Trophoblast cell (in vitro differentiated cells and primary cell): Measurements from ENCODE around the gene SIPA1L3.

ENCODE experiments used
- DNase-seq, 2 donors: peaks; one replicate each; pipeline ENCODE4 v3.0.0-alpha.2; 2016
- H2AFZ ChIP-seq: 2 replicates; pipeline ENCODE4 v1.6.1; 2013; ENCODE audit warnings: low read length, moderate library complexity, mild to moderate bottlenecking; ENCODE audit not compliant: insufficient read depth, poor library complexity
- H2AK5ac ChIP-seq: 2 replicates; pipeline ENCODE4 v1.6.1; 2013; ENCODE audit warnings: mild to moderate bottlenecking, low read length
- H2BK120ac ChIP-seq: 2 replicates; pipeline ENCODE4 v1.6.1; 2013; ENCODE audit warnings: low read length, mild to moderate bottlenecking, moderate library complexity; ENCODE audit not compliant: insufficient read depth, poor library complexity
- H2BK12ac ChIP-seq: 2 replicates; pipeline ENCODE4 v1.6.1; 2013; ENCODE audit warnings: mild to moderate bottlenecking, low read length, moderate library complexity
- H2BK5ac ChIP-seq: 2 replicates; pipeline ENCODE4 v1.6.1; 2013; ENCODE audit warnings: low read length, low read depth, moderate library complexity, mild to moderate bottlenecking; ENCODE audit not compliant: poor library complexity
- H3K14ac ChIP-seq: 2 replicates; pipeline ENCODE4 v1.6.1; 2013; ENCODE audit warnings: mild to moderate bottlenecking, low read length
- H3K18ac ChIP-seq: 2 replicates; pipeline ENCODE4 v1.6.1; 2013; ENCODE audit warnings: mild to moderate bottlenecking, low read length
- H3K23ac ChIP-seq: 2 replicates; pipeline ENCODE4 v1.6.1; 2013; ENCODE audit warnings: low read length
- H3K27ac ChIP-seq: 2 replicates; pipeline ENCODE4 v1.5.1; 2013; ENCODE audit warnings: low read depth, mild to moderate bottlenecking, inconsistent platforms, low read length, moderate library complexity
- H3K27me3 ChIP-seq: 2 replicates; pipeline ENCODE4 v1.6.1; 2013; ENCODE audit warnings: inconsistent platforms, mild to moderate bottlenecking, low read length, moderate library complexity; ENCODE audit not compliant: insufficient read depth
- H3K36me3 ChIP-seq, 2 experiments: 1 replicate in 1 of 2; 2 replicates in 1 of 2; pipeline ENCODE4 v1.6.1; 2013; ENCODE audit warnings: low read length in 2 of 2, mild to moderate bottlenecking in 2 of 2, moderate library complexity in 1 of 2; ENCODE audit not compliant: insufficient read depth in 2 of 2, control insufficient read depth in 1 of 2
- H3K4ac ChIP-seq: 2 replicates; pipeline ENCODE4 v1.6.1; 2013; ENCODE audit warnings: low read depth, mild to moderate bottlenecking, low read length, moderate library complexity
- H3K4me1 ChIP-seq, 2 experiments: 1 replicate in 1 of 2; 2 replicates in 1 of 2; pipeline ENCODE4 v1.6.1; 2013; ENCODE audit warnings: low read length in 2 of 2, mild to moderate bottlenecking in 2 of 2, moderate library complexity in 1 of 2; ENCODE audit not compliant: insufficient read depth in 2 of 2, control insufficient read depth in 1 of 2
- H3K4me2 ChIP-seq: 2 replicates; pipeline ENCODE4 v1.6.1; 2013; ENCODE audit warnings: inconsistent platforms, mild to moderate bottlenecking, low read length, moderate library complexity
- H3K4me3 ChIP-seq: 2 replicates; pipeline ENCODE4 v1.5.1; 2013; ENCODE audit warnings: mild to moderate bottlenecking, low read depth, low read length, inconsistent platforms
- H3K79me1 ChIP-seq: one replicate; pipeline ENCODE4 v1.6.1; 2013; ENCODE audit warnings: low read length
- H3K79me2 ChIP-seq: 2 replicates; pipeline ENCODE4 v1.6.1; 2013; ENCODE audit warnings: low read length, mild to moderate bottlenecking; ENCODE audit not compliant: control insufficient read depth, insufficient read depth, poor library complexity
- H3K9ac ChIP-seq: 2 replicates; pipeline ENCODE4 v1.6.1; 2013; ENCODE audit warnings: mild to moderate bottlenecking, low read length
- H3K9me3 ChIP-seq: 2 replicates; pipeline ENCODE4 v1.6.1; 2013; ENCODE audit warnings: low read depth, mild to moderate bottlenecking, control low read depth, inconsistent platforms, low read length; ENCODE audit not compliant: insufficient read depth
- H4K12ac ChIP-seq: 2 replicates; pipeline ENCODE4 v1.6.1; 2013; ENCODE audit warnings: low read depth, mild to moderate bottlenecking, low read length, moderate library complexity
- H4K8ac ChIP-seq: 2 replicates; pipeline ENCODE4 v1.6.1; 2013; ENCODE audit warnings: low read depth, mild to moderate bottlenecking, low read length, moderate library complexity
- H4K91ac ChIP-seq: one replicate; pipeline ENCODE4 v1.6.1; 2013; ENCODE audit warnings: low read depth, mild to moderate bottlenecking, low read length, moderate library complexity
- WGBS: extraction: QIAGEN DNeasy Blood & Tissue Kit; methylation state at CpG from one replicate; pipeline ENCODE4 v1.1.7; 2013; ENCODE audit warnings: missing lambda C conversion rate; ENCODE audit not compliant: insufficient read length, insufficient coverage; ENCODE audit errors: extremely low coverage; 5-methylcytosine and 5-hydroxymethylcytosine counted together

SIPA1L3 gene

GRCh38 chr19:38190793-38191192 is 283.8 kb downstream of the SIPA1L3 start:
- Histone ChIP-seq H3K79me2 (no peaks in the 10 kb centered on the region), H3K14ac (no peak overlapping the region), H3K27me3 (no peaks in the 10 kb centered on the region), H3K4ac (no peak overlapping the region), H2BK5ac (no peak overlapping the region), H3K4me3 (no peak overlapping the region), H3K9ac (no peak overlapping the region), H2AFZ (no peak overlapping the region), H4K8ac (no peak overlapping the region), H4K91ac (no peak overlapping the region), H3K9me3 (no peaks in the 10 kb centered on the region), H2BK12ac (no peak overlapping the region), H2AK5ac (no peak overlapping the region), H3K4me1 (no peaks in the 10 kb centered on the region), H3K79me1 (no peaks in the 10 kb centered on the region), H4K12ac (no peak overlapping the region), H3K18ac (no peak overlapping the region), H3K36me3 (peaks cover 7 to 9% of the 10 kb centered on the region in 2 experiments), H3K4me2 (no peak overlapping the region), H3K23ac (no peak overlapping the region), H3K27ac (no peak overlapping the region), H2BK120ac (no peak overlapping the region)
- no peak for DNase-seq
- WGBS, result no CpG with 5 or more reads among the region's 6 CpGs

- Histone ChIP-seq H3K36me3 (peaks cover 7 to 9% of the 10 kb centered on the region in 2 experiments), H2BK120ac (no peak overlapping the region), H3K18ac (no peak overlapping the region), H3K9me3 (no peaks in the 10 kb centered on the region), H3K79me1 (no peaks in the 10 kb centered on the region), H3K79me2 (no peaks in the 10 kb centered on the region), H2BK12ac (no peak overlapping the region), H3K27me3 (no peaks in the 10 kb centered on the region), H4K12ac (no peak overlapping the region), H3K14ac (no peak overlapping the region), H3K4me1 (no peaks in the 10 kb centered on the region), H3K4me3 (no peak overlapping the region), H4K91ac (no peak overlapping the region), H3K9ac (no peak overlapping the region), H3K4ac (no peak overlapping the region), H4K8ac (no peak overlapping the region), H3K27ac (no peak overlapping the region), H3K4me2 (no peak overlapping the region), H2AK5ac (no peak overlapping the region), H2AFZ (no peak overlapping the region), H3K23ac (no peak overlapping the region), H2BK5ac (no peak overlapping the region)
- WGBS, result no CpG with 5 or more reads among the region's 13 CpGs
- no peak for DNase-seq
Observed at GRCh38 chr19:38191747-38192146, 284.7 kb downstream of the SIPA1L3 start.

GRCh38 chr19:38193445-38193844 is 286.4 kb downstream of the SIPA1L3 start:
- no peak overlapping the region for H3K18ac ChIP-seq
- H2BK12ac ChIP-seq, result no peak overlapping the region
- no peak overlapping the region for H2AK5ac ChIP-seq
- H3K9me3 ChIP-seq, result no peaks in the 10 kb centered on the region
- WGBS, result no CpG with 5 or more reads among the region's 29 CpGs
- H3K79me2 ChIP-seq, result no peaks in the 10 kb centered on the region
- no peak overlapping the region for H3K23ac ChIP-seq
- H3K4me3 ChIP-seq, result no peak overlapping the region
- peaks cover 7 to 10% of the 10 kb centered on the region in 2 experiments for H3K36me3 ChIP-seq
- no peak overlapping the region for H4K8ac ChIP-seq
- H3K4ac ChIP-seq, result no peak overlapping the region
- H3K4me1 ChIP-seq, result no peaks in the 10 kb centered on the region
- DNase-seq, result no peak
- H3K9ac ChIP-seq, result no peak overlapping the region
- no peak overlapping the region for H2BK5ac ChIP-seq
- no peak overlapping the region for H2AFZ ChIP-seq
- no peaks in the 10 kb centered on the region for H3K27me3 ChIP-seq
- no peak overlapping the region for H4K12ac ChIP-seq
- H3K79me1 ChIP-seq, result no peaks in the 10 kb centered on the region
- no peak overlapping the region for H4K91ac ChIP-seq
- H3K4me2 ChIP-seq, result no peak overlapping the region
- no peak overlapping the region for H2BK120ac ChIP-seq
- no peak overlapping the region for H3K14ac ChIP-seq
- no peak overlapping the region for H3K27ac ChIP-seq

- Histone ChIP-seq H3K79me2 (no peaks in the 10 kb centered on the region), H2AK5ac (no peak overlapping the region), H3K18ac (no peak overlapping the region), H3K9ac (no peak overlapping the region), H2AFZ (no peak overlapping the region), H3K23ac (no peak overlapping the region), H3K4me2 (no peak overlapping the region), H2BK12ac (no peak overlapping the region), H3K79me1 (no peaks in the 10 kb centered on the region), H2BK120ac (no peak overlapping the region), H3K4me3 (no peak overlapping the region), H3K36me3 (peaks cover 11 to 12% of the 10 kb centered on the region in 2 experiments), H2BK5ac (no peak overlapping the region), H3K4me1 (no peaks in the 10 kb centered on the region), H3K27ac (no peak overlapping the region), H3K27me3 (no peaks in the 10 kb centered on the region), H4K12ac (no peak overlapping the region), H3K9me3 (no peaks in the 10 kb centered on the region), H3K14ac (no peak overlapping the region), H3K4ac (no peak overlapping the region), H4K91ac (no peak overlapping the region), H4K8ac (no peak overlapping the region)
- no CpG with 5 or more reads among the region's 13 CpGs for WGBS
- no peak for DNase-seq
Observed at GRCh38 chr19:38194061-38194701, 287.2 kb downstream of the SIPA1L3 start.
